ENCODE data around the gene APBB2.
A peak's percentile ranks its signal among the peaks of the same experiment; 100 is the strongest.
"Not testable (repeated sequence)": the region's sequence is repeated elsewhere in the genome, so short reads cannot be mapped to it uniquely, and the experiment has no call there.

APBB2 gene

DNA sequence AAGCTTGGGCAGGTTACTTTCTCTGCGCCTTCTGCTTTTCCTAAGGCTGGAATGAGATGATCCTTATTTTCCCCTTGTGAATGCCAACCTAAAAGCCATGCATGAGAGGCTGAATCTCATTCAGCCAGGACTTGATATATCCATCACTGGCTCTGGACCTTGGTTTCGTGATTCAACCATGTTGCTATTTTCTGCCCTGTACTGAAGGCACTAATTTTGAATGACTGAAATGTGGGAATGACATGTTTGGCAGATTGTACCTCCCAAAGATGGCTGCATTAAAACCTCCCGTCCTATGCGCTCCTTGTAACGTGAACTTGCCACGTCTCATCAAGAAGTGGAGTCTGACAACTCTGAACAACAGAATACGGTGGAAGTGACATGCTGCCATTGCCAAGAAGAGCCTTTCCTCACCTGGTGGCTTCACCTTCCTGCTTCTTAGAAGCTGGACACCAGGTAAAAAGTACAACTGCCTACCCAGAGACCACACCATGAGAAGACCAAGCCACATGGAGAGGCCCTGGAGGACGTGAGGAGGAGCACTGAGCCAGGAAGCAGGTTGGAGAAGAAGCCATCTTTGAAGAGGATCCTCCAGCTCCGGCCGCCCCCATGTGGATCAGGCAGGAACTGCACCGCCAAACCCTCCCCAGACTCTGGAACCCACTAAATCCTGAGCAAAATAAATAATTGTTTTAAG, 290.1 kb downstream of the APBB2 start:
- peak; percentile 43 to 72 (median 56) for DNase-seq

DNA sequence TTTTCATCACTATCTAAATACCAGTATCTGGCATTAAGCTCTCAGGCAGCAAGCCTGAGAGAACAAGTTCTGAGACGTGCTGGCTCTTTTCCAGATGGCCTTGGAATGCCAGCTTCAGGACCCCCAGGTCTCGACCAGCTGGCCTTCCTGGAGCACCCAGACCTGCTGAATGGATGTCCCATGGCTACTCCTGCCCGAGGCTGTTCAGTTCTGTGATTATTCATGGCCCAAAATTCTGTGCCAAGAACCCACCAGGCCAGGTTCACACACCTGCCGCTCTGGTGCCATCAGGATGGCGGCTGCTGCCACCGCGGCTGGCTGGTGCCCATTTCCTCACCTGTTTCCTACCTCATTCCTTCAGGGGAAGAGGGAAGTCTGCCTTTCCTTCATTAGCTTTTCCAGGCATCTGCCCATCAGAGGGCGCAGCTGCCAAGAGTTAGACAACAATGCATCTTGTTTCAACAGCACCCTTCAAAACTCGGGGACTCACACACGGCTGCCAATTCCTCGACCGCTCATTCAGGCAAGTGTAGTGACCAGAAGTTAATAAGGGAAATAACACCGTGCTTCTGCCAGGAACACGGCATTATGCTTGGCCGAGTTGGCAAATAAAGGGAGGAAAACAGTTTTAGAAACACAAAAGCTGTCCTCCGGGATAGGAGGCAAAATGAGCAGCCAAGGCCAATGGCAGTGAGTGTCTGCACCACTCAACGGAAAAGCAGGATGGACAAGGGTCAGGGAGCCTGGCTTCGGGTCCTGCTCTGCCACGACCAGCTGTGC, 290.8 kb downstream of the APBB2 start:
- DNase-seq, result no peak

DNA sequence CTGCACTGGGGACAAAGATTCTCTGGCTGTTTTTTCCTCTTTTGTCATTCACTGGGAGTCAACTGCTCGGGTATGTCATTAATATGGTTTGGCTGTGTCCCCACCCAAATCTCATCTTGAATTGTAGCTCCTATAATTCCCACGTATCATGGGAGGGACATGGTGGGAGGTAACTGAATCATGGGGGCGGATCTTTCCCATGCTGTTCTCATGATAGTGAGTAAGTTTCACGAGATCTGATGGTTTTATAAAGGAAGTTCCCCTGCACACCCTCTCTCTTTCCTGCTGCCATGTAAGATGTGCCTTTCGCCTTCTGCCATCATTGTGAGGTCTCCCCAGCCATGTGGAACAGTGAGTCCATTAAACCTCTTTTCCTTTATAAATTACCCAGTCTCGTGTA, 294.4 kb downstream of the APBB2 start:
- DNase-seq, result not testable (repeated sequence)

DNA sequence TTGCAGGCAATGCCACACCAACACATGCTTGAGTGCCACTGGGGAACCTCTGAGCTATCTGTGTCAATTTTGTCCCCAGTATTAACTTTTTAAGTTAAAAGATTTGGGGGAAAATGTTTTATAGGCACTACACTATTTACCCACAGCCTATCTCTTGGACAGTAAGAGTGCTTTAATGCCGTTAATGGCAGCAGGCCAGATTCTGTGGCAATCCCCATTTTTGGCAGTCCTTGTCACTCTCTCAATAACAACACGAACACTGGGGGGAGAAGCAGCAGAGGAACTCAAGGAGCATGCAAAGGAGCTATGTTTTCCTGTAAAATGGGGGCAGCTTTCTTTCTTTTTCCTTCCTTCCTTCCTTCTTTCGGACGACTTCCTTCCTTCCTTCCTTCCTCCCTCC, 296.0 kb downstream of the APBB2 start:
- DNase-seq, result no peak

DNA sequence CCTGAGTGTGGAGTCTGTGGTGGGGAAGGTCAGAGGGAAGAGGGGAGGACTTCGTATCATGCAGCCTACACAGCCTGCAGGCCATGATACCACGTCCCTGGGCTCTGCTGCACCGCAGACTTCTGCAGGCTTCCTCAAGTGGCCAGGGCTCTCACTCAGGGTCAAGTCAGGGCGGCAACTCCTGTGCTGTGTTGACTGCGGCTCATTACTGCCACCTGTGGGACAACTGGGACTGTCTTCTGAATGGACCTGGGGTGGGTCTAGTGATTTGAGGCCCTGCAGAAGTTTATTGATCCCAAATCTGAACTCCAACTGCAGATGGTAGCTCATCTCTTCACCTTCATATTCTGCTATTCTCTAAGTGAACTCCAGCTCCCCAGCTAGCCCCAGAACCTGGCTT, 297.5 kb downstream of the APBB2 start:
- DNase-seq, result peak in 1 of 4 experiments; percentile 3

DNA sequence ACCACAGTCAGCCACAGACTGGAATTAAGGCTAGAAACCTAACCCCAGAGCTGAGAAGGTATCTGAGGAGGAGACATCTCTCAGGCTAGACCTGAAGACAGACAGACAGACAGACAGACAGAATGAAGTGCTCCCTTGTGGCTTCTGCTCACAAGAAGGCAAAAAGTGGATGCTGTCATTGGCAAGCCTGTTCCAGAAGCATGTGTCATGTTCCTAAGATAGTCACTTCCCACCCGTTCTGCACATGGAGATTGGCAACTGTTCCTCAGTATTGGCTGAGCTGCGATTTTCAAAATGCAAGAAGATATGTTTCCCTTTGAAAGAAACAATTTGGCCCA, 298.2 kb downstream of the APBB2 start:
- DNase-seq, result no peak

DNA sequence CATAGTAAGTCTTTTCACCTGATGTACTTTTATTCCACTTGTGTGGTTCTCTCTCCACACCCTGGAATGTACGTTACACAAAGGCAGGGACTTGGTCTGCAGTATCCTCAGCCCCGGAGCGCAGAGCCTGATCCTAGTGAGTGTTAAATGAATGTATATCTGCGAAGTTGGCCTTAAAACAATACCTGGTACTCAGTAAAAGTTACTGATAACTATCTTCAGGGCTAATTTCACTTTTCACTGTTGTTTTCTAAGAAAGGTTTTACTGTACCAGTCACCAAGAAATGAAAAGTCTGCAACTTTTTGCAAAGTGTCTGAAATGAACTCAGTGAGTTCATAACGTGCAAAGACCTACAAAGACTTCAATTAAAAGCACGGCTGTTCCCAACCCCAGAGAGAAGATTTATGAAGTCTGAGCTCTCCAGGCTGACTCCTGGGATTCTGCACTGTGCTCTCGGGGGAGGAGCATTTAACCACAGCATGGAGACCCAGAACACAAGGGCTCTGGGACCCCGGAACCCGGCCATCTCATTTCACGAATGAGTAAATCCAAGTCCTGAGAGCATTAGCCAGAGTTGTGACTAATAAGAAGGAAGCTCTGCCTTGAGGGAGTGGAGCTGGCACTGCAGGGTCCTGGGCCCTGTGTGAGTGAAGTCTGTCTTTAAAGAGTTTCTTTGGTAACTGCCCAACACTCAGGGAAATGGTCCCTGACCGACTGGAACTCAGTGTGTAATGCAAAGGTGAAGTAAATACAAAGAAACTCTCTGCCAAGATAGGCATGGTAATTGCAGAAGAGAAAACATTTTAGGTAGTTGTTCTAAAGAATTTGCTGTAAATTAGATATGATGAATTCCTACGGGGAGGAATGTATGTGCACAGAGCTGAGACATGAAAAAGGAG, 298.8 kb downstream of the APBB2 start:
- DNase-seq, result no peak

DNA sequence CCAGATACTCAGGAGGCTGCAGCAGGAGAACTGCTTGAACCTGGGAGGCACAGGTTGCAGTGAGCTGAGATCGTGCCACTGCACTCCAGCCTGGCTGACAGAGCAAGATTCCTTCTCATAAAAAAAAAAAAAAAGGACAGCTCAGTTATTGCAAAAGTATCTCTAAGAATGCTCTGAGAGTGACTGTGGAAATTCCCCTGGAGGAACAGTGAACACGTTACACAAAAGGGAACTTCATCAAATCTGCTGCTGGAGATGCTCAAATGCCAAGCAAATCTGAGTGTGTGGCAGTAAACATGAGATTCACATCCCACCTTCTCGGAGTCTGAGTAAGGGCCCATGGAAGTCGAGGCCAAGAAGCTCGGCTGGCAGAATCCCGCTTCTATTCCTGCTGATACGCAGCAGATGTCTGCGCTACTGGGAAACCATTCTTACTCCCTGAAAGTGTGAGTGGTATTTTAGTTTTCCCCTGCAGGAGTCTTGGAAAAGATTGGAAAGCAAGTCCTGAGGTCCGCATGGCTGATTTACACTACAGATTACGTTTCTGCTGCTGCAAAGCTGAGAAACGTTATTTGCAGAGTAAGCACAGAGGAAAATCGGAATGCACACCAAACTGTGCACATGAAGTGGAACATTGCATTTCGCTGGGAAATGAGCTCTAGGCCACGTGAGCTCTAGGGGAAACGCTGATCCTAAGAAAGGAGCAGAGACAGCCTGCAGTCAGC, 301.7 kb downstream of the APBB2 start:
- no peak for DNase-seq

DNA sequence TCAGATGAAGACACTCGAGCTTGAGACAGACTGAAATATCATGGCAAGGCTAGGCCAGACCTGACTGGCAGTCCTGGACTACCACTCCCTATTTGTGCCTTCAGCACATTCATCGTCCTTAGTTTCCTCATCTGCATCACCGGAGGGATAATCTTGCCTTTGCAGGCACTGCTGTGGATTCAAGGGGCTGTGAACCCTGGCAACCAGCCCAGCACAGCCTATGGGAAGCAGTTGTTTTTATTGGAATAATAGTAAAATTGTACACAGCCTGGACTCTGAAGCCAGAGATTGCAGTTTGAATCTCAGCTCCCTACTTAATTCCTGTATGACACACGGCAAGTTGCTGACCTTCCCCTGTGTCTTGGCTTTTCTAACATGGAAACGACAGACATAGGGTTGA, 303.6 kb downstream of the APBB2 start:
- DNase-seq, result no peak

DNA sequence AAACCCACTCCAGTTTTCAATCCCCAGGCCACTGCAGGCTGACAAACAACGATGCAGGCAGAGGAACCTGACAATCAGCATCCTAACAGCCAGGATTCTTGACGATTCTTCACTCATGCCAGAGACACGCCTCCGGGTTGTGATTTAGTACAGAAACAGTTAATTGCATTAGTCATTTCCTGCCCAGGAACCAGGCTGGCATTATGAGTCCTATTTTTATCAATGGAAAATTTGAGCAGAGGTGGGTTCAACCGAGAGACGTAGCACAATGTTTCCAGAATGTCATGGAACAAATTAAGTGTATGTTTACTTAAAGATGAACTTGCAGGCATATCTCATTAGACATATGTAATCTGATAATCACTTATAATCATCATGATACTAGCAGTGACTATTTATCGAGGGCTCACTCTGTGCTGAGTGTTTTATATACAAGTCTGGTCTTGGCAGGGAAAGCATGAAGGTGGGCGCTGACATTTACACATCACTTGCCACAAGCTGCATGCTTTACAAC, 304.9 kb downstream of the APBB2 start:
- DNase-seq, result no peak

DNA sequence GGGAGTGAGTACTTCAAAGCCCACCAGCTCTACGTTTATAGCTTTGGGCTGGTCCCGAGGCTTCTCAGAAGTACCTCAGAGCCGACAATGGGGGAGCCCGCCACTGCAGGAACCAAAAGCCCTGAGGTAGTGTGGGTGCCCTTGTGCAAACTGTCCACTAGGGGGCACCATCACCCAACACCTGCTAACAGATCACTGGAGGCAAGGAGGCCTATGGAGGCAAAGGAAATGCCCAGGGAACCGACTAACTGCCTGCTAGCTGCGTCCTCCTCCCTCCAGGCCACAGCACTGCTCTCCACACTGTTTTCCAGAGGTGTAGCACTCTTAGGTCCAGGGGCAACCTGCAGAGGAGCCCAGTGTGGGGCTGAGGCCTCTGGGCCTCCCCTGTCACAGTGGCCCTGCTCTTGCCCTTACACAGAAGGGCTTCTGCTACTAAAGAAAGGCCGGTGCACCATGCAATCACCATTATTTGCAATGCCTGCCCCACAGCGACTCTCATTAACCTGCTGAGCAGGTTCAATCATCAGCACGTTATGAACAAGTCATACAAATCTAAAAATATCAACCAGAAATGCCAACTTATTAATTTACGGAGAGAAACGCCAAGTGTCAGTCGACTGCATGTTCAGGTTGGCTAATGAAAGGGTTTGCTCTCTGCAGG, 305.5 kb downstream of the APBB2 start:
- peak in 3 of 4 experiments; percentile 11 to 35 (median 29) for DNase-seq

DNA sequence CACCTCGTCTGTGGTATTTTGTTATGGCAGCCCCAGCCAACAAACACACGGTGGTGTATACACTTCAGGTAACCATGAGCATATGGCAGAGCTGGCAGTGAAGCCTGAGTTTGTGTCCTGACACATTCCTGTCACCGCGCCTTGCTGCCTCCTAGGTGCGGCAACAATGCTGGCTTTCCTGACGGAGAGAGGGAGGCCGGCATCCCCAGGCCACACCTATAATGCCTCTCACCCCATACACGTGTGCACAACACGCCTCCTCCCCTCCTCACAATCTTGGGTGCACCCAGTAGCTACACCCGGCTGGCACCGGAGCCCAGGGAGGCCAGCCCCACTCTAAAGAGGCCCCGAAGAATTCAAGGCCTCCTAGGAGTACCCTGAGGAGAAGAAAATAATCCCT, 306.0 kb downstream of the APBB2 start:
- no peak for DNase-seq

DNA sequence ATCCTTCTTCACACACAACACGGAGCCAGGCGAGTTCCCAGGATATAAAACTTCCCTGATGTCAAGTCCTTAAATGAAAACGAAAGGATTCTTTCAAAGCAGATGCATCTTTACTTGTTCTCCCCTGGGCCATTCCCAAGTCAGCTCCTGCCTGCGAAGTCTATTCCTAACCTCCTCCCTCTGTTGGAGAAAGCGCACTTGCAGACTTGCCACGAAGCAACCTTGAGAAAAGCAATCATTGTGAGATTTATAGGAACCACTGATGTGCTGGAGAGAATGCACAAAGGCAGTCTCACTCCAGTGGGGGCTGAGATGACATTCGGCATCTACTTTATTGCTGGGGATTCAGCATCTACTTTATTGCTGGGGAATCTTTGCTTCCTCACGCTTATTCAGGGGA, 308.9 kb downstream of the APBB2 start:
- DNase-seq, result no peak

DNA sequence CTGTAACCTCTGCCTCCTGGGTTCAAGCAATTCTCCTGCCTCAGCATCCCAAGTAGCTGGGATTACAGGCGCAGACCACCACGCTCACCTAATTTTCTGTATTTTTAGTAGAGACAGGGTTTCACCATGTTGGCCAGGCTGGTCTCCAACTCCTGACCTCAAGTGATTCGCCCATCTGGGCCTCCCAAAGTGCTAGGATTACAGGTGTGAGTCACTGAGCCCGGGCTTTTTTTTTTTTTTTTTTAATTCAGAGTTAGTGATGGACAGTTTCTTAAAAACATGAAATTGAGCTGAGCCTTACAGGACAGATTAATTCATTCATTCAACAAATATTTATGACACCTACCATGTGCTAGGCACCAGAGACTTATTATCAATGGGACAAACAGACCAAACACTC, 313.8 kb downstream of the APBB2 start:
- not testable (repeated sequence) for DNase-seq

DNA sequence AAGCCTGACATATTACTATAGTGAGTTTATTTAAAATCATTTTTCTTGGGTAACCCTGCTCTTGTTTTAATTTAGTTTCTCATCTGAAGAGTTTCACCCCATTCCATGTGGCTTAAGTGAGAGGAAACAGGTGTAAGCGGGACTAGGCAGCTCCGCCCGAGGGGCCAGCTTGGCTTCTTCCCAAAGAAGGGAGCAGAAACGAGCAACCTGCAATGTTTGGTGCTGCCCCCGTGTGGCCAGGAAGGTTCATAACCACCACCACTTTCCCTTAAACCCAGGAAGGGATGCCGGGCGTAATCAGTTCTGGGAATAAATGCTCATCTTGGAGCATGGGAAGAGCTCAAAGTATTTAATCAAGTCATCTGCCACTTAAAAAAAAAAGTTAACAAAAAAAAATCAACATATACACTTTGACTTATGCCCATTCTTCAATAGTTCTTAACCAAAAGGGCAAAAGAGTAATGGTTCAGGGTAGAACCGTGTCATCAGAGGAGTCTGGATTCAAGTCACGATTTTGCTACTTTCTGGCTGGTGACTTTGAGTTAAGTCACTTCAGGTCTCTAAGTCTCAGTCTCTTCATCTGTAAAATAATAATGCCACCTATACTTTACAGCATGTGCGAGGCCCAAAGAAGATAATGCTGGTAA, 316.7 kb downstream of the APBB2 start:
- peak; percentile 31 to 48 (median 36) for DNase-seq

DNA sequence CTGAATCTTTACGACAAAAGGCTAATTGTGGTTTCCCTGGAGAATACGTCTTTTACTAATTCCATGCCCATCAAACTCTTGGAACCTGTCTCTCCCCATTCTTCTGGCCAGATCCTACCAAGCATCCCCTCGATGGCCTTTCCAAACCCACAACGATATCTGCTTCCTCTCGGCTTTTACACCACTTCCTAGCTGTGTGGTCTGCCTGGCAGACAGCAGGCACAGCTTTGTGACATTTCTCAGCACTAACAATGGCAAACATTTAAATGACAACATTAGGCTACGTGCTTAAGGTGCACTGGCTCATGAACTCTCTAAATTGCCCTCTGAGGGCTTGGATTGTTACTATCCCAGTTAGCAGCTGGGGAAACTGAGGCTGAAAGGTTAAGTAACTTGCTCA, 323.6 kb downstream of the APBB2 start:
- DNase-seq, result no peak

DNA sequence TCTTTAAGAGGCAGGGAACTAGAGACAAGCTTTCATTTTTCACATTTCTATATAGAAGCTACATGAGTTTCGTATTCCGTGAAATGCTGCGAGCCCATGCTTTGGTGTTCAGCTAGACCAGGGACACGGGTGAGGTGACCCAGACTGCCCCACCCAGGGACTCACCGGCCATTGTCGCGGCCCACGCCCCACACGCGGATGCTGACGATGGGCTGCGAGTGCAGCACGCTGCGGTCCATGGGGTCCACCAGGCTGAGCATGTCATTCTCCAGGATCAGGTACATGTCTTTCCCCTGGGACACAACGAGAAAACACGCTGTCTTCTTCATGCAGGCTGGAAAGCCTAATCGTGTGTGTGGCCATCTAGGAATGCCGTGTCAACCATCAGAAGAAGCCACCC, 324.1 kb downstream of the APBB2 start:
- no peak for DNase-seq

DNA sequence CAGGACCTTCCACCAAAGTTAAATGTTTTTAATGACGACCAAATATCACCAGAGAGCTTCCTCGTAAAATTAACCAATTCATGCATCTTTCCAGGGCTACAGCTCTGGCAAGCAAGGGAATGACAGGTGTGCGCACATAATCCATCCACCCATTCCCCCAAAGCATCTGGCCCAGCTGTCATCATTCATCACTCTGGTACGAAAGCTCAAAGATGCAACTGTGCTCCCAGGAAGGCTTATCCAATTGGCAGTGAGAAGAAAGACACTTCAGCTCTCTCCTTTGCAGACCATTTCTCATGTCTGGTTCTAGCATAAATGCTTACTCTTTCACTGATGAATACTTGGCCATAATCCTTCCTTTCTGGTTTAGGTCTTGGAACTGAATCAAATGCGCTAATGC, 325.4 kb downstream of the APBB2 start:
- no peak for DNase-seq

DNA sequence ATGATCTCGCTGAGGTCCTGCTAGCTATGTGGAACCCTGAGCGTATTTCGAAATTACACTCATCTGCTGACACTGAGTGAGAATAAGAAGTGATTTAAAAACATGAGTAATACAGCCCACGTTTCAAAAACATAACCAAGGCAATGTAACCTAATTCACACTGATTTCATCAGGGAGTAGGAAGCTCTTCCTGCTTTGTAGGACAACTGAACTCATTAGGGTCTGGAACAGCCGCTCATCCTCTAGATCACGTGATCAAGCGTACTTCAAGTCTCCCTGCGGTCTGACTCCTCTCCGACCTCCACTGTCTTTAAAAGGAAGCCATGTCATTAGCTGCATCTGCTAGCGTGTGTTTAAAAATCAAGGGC, 326.6 kb downstream of the APBB2 start:
- DNase-seq, result no peak

DNA sequence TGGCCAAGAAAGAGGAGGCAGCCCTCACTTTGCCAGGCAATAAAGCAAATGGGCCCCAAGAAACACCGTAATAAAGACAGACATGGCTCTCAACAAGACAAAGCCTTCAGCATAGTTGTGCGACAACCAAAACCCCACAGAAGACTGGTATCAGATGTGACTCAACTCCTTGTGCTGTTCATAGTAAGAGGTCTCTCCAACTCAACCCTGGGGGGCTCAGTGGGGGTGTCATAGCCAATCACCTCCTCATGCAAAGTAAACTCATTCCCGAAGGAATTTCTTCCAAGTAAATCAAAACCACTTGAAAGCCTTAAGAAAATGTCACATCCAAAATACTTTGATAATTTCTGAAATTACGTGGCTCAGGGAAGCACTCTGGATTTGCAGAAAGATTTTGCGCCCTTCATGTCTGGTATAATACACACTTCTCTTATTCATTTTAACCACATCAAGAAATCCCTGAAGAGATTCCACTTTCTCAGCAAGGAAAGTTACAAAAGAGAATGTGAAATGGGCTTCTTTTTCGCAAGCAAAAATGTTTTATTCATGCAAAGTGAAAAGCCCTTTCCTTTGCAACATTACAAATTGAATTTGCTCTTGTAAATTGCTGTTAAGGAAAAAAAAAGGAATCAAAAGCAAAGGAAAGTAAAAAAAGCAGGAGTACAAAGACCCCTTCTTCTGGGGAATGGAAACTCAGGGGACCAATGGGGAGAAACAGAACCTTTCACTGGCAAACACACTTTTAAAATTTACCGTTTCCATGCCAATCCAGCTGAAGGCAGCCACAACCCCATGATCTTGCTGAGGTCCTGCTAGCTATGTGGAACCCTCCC, 327.2 kb downstream of the APBB2 start:
- DNase-seq, result no peak

DNA sequence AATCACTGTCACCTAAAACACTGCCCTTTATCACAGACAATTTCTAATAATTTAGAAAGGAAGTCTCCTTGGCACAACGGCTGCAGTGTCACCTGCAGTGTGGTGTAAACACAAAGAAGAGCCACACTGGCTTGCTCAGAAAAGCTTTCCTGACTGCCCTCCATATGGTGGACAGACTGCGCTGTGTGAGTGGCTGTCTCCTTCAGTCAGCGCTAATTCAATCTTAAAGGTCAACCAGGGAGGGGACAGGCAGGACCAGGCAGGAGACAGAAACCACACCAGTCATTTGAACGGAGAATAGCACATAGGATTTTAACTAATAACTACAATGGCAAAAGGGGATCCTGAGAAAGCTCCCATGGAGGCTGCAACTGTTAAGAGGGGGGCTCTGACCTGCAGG, 332.5 kb downstream of the APBB2 start:
- DNase-seq, result no peak
